Lower leg skin (tissue), 4 donors: ENCODE results near the gene SLFNL1. TPM values are rescaled to one million over a fixed set of nuclear protein-coding genes. Genes with fewer than 3 reads are reported as not detected.

Experiments
- DNase-seq, 2 donors: peaks; one replicate each; pipeline ENCODE4 v3.0.0-alpha.2; 2019; ENCODE audit warnings: low spot score in 2 of 2
- H3K4me3 ChIP-seq: fragments of 200-600 bp; sonication (generic); 2 replicates; pipeline ENCODE4 v1.5.1; 2017; ENCODE audit warnings: mild to moderate bottlenecking, low read depth; ENCODE audit not compliant: poor library complexity, severe bottlenecking
- CTCF ChIP-seq, 3 donors: fragments of 450-650 bp; IDR thresholded peaks; one replicate each; pipeline ENCODE4 v1.5.1; 2016; ENCODE audit warnings: antibody characterized with exemption in 3 of 3, mild to moderate bottlenecking in 3 of 3, moderate library complexity in 2 of 3
- POLR2A ChIP-seq, 2 donors: fragments of 450-650 bp; IDR thresholded peaks; one replicate each; pipeline ENCODE4 v1.6.1; 2016 to 2017; ENCODE audit warnings: antibody characterized with exemption in 2 of 2, mild to moderate bottlenecking in 1 of 2, moderate library complexity in 1 of 2
- WGBS, 2 donors: methylation state at CpG; one replicate each; pipeline ENCODE4 v1.1.5; 2018; 5-methylcytosine and 5-hydroxymethylcytosine counted together
- intact Hi-C: fragments of 100-400 bp; cut with DNase I; formaldehyde crosslinking; loops from one replicate; pipeline ENCODE4 v1.15.0; 2023; ENCODE audit warnings: low total_unique reads
- total RNA-seq, 4 donors: library from RNA; depleted of rRNA; stranded (reverse); fragments of >200 nt; gene quantifications; one replicate each; pipeline ENCODE4 v1.1.0, GENCODE V29; 2016

The SLFNL1 gene
- total RNA-seq, 4 donors from 2014 or later = 0.26 TPM; not detected in 3

- 85 to 91% methylated on average over 6 of the region's 6 CpGs for WGBS, 2 donors
- DNase-seq = no peak
- no peak overlapping the region for H3K4me3 ChIP-seq
- no peak for TF ChIP-seq CTCF (IDR thresholded peaks at IDR 0.05)
- no peak for TF ChIP-seq POLR2A (IDR thresholded peaks at IDR 0.05)
- intact Hi-C loops = no loop called here
These were observed 8.5 kb downstream of the SLFNL1 start for GRCh38 chr1:41013024-41013423.

DNA sequence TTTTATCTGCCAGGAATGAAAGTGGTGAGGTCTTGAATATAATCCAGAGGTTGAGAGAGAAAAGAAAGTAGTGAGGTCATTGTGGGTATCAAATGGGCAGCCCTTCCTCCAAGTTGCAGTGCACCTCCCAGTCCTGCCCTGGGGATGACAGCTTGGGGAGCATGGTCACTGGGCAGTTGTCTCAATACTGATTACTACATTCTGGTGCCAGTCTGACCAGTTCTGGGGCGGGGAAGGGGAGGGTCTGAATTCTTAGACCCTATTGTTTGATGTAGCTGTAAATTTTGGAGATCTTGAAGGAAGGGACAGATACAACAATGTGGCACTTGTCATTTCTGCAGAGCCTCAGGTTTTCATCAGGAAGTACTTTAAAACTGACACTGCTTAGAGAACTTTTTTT, 11.2 kb downstream of the SLFNL1 start:
- WGBS, 2 donors = 75 to 85% methylated on average over 1 of the region's 1 CpG
- no peak for DNase-seq
- no peak overlapping the region for H3K4me3 ChIP-seq
- intact Hi-C loops = no loop called here
- no peak for TF ChIP-seq POLR2A (IDR thresholded peaks at IDR 0.05)
- no peak for TF ChIP-seq CTCF (IDR thresholded peaks at IDR 0.05)

- intact Hi-C loops = no loop called here
- WGBS, 2 donors = 94 to 95% methylated on average over 8 of the region's 8 CpGs
- DNase-seq = no peak
- H3K4me3 ChIP-seq = no peak overlapping the region
- TF ChIP-seq POLR2A (IDR thresholded peaks at IDR 0.05) (no peak), CTCF (IDR thresholded peaks at IDR 0.05) (no peak)
These were observed 12.1 kb downstream of the SLFNL1 start for GRCh38 chr1:41009466-41009865.

DNA sequence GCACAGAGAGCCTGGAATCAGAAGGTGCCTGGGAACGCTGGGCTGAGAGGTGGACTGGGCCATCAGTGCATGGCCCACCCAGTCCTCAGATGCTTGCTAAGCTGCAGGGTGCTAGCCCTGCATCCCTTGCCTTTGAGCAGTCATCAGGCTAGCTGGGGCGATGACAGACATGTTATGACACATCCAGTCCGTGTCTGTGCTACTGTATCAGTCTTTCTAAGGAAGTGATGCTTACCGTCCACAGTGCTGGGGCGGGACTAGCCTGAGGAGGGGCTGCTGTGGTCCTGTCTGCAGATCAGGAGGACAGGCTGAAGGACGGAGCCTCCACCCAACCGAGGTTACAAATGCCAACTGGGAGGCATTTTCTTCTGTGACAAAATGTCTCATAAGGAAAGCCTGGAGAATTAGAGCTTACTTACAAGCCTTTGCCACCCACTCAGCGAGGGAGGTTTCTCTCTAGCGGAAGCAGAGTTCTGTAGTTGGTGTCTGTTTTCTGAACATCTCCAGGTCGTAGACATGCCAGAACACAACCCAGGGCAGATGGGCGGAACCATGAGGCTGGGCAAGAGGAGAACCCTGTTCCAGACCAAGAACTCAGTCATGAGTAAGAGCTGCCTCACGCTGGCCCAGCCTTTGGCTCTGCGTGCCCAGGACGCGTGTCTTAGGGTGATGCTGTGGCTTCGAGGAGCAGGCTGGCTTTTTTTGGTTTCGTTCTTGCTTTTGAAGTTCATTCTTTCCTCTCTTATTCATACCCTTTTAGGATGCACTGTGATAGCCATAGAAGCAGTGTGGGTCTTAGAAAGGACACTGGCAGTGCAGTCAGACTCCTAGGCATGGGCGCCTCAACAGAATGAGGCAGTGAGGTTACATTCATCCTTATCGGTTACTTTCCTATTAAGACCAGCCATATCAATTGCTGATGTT, 14.3 kb downstream of the SLFNL1 start:
- WGBS, 2 donors = 54 to 72% methylated on average over 17 to 19 of the region's 19 CpGs
- H3K4me3 ChIP-seq = no peak overlapping the region
- no peak for TF ChIP-seq POLR2A (IDR thresholded peaks at IDR 0.05)
- no peak for TF ChIP-seq CTCF (IDR thresholded peaks at IDR 0.05)
- intact Hi-C loops = no loop called here
- DNase-seq = peak in 1 of 2 donors; percentile 51

DNA sequence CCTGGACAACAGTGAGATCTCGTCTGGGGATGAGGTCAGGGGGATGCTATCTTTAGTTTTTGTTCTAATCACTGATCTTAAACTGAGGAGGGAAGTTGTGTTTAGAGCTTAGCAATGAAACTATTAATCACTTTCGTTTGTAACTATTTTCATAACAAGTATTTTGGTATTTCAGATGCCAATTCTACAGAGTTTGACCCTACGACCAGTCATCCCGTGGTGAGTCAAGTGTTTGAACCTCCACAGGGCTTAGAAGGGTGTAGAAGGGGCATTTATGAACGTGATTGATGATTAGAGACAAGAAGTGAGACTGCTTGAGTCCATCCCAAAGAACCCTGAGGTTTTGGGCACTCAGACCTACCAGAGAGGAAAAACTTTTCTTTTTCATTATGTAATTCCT, 15.6 kb downstream of the SLFNL1 start:
- 86 to 88% methylated on average over 5 of the region's 5 CpGs for WGBS, 2 donors
- TF ChIP-seq POLR2A (IDR thresholded peaks at IDR 0.05) = no peak
- TF ChIP-seq CTCF (IDR thresholded peaks at IDR 0.05) = no peak
- intact Hi-C loops = no loop called here
- no peak for DNase-seq
- no peak overlapping the region for H3K4me3 ChIP-seq
